Measurements from ENCODE around the gene UTS2B.

DNA sequence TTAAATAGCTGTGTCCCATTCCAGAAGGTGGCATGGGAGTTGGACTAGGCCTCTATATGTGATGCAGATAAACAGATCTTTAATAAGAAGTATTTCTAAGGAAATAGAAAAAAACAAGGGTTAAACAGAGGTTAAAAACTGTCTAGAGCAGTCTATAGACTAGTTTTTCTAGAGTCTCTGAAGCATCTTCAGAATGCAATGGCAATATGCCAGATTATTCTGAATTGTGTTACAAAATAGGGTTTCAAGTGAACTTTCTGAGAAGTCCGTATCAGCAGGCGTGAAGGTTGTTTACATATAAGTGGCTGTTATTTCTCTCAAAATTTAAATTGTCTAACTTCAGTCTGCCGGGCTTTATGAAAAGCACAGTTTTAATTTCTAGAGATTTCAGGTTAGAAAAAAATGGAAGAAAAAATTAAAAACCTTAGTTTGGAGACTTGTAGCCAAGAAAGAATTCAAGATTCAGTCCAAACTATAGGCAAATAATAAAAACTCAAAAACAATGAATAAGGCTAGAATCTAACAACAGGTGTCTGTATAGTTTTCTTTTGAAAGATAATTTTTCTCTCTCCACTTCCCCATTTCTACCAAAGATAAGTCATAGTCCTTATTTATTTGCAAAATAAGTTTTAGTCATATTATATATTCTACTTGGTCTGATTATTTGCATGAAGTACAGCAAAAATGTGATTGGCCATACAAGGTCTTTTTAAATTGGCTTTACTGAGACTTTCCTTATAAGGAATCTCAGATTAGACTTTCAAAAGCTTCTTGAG is 76.0 kb downstream of the UTS2B start:
- TF ChIP-seq EZH2 (IDR thresholded peaks at IDR 0.05; ENCODE audit: low read depth, unreplicated experiment), result no peak
- TF ChIP-seq, protein P1, sequence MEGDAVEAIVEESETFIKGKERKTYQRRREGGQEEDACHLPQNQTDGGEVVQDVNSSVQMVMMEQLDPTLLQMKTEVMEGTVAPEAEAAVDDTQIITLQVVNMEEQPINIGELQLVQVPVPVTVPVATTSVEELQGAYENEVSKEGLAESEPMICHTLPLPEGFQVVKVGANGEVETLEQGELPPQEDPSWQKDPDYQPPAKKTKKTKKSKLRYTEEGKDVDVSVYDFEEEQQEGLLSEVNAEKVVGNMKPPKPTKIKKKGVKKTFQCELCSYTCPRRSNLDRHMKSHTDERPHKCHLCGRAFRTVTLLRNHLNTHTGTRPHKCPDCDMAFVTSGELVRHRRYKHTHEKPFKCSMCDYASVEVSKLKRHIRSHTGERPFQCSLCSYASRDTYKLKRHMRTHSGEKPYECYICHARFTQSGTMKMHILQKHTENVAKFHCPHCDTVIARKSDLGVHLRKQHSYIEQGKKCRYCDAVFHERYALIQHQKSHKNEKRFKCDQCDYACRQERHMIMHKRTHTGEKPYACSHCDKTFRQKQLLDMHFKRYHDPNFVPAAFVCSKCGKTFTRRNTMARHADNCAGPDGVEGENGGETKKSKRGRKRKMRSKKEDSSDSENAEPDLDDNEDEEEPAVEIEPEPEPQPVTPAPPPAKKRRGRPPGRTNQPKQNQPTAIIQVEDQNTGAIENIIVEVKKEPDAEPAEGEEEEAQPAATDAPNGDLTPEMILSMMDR (conservative IDR thresholded peaks at IDR 0.05; ENCODE audit: low read depth in 2 of 2), result no peak
- TF ChIP-seq, protein P2, sequence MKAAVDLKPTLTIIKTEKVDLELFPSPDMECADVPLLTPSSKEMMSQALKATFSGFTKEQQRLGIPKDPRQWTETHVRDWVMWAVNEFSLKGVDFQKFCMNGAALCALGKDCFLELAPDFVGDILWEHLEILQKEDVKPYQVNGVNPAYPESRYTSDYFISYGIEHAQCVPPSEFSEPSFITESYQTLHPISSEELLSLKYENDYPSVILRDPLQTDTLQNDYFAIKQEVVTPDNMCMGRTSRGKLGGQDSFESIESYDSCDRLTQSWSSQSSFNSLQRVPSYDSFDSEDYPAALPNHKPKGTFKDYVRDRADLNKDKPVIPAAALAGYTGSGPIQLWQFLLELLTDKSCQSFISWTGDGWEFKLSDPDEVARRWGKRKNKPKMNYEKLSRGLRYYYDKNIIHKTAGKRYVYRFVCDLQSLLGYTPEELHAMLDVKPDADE (IDR thresholded peaks at IDR 0.05), result no peak
- no peak for TF ChIP-seq ZNF114 (CRISPR knock-in tag; IDR thresholded peaks at IDR 0.05)

Measured in GM23338 (cell line).